Activated T-cell treated with anti-CD3 and anti-CD28 coated beads for 4 hours (primary cell): Measurements from ENCODE around the gene MBP.

Experiments used
- DNase-seq: peaks from one replicate; pipeline ENCODE4 v3.0.0-alpha.2; 2020

The MBP gene

GRCh38 chr18:77133835-77134496, 1.4 kb upstream of the MBP start:
- DNase-seq, result no peak

GRCh38 chr18:77133051-77133834, 660 bp upstream of the MBP start:
- DNase-seq, result no peak

DNA sequence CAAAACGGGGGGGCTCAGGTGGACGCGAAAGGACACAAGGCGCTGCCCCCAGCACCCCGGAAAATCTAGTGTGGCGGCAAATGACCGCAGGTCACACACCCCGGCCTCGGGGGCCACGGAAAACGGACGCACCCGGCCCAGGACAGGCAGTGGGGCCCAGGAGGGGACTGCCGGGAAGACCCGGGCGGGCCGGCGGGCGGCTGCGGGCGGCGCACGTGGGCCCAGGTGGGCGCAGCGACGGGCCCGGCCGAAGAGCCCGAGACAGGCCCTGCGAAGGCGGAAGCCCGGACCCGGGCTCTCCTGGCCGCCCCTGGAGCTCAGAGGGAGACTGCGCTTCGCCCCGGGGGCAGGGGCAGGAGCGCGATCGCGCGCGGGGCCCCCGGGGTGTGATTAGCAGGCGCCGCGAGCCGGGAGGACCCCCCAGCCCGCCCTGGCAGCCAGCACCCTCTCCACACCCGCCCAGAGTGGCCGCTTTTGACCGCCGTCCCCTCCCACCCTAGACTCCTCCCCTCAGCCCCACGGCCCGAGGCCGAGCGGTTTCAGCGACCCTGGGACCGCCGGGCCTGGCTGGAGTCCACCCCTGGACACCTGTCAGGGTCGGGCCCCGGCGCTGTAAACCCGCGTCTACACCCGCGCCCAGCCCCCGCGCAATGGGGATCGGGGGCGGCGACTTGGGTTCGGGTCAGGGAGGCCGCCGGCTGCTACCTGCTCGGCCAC, 773 bp downstream of the MBP start:
- no peak for DNase-seq

- DNase-seq, result peak; percentile 61
Measured at GRCh38 chr18:77131100-77131651, 1.4 kb downstream of the MBP start.

- DNase-seq, result no peak
Measured at GRCh38 chr18:77130229-77131099, 2.1 kb downstream of the MBP start.

- no peak for DNase-seq
Measured at GRCh38 chr18:77129150-77129551, 3.4 kb downstream of the MBP start.

- DNase-seq, result no peak
Measured at GRCh38 chr18:77127769-77128671, 4.6 kb downstream of the MBP start.

DNA sequence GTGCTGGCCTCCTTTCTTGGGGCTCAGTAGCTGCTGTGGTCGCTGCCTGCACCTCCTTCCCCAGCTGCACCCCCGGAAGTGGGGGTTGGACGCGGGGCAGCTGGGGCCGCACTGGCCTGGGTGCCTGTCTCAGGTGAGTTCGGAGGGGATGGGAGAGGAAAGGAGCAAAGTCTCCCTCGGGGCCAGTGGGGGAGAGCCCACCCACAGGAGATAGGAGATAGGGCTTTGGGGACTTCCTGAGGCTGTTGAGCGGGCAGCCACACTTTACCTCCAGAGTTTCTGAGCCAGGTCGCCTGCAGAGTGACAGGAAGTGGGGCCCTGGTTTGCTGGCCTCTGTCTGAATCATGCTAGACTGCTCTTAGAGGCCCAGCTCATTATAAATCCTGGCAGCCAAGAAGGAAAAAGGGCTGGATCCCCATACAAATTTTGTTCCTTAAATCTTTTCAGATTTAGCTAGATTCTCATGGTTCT, 8.1 kb downstream of the MBP start:
- DNase-seq, result no peak

- DNase-seq, result no peak
Measured at GRCh38 chr18:77123320-77124231, 9.0 kb downstream of the MBP start.

DNA sequence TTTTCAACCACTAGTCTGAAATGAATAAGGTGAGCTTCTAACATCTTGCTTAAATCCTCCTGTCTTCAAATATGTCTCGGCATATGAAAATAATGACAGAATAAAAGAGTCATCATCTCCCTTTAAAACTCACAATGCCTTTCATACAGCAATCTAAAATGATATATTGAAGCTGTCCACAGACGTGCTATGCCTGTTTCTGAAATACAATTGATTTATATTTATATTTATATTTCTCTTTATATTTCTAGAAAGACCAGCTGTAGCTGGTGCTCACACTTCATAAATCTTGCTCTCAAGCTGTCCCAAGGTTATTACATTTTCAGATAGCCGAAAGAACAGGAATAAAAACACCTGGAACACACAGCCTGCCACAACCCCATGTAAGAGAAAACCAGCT, 11.1 kb downstream of the MBP start:
- no peak for DNase-seq

DNA sequence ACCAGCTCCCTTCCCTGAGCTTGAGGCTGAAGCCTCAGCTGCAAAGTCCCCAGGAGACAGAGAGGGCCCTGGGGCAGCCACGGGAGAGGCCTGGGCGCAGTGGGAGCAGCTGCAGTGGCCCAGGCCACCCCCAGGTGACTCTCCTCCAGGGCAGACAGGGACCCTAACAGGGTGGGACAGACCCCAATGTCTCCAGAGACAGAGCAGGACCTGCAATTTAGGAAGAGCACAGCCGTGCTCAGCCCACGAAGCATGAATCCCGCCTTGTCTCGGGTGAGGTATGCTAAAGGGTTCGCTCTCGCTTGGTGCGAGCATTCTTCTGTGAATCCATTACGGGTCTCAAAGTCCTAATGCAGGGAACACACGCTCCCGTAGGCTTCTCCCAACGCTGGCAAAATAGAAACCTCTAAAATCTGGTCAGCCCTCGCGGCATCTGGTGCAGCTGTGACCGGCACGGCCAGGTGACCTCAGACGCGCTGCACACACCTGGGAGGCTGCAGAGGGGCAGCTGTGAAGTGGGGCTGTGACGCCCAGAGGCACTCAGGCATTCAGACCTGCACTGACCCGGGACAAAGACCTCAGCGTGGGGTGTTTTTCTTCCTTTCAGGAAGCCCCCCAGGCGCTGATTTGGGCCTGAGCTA, 12.6 kb downstream of the MBP start:
- no peak for DNase-seq

- no peak for DNase-seq
Measured at GRCh38 chr18:77119101-77119850, 13.3 kb downstream of the MBP start.

DNA sequence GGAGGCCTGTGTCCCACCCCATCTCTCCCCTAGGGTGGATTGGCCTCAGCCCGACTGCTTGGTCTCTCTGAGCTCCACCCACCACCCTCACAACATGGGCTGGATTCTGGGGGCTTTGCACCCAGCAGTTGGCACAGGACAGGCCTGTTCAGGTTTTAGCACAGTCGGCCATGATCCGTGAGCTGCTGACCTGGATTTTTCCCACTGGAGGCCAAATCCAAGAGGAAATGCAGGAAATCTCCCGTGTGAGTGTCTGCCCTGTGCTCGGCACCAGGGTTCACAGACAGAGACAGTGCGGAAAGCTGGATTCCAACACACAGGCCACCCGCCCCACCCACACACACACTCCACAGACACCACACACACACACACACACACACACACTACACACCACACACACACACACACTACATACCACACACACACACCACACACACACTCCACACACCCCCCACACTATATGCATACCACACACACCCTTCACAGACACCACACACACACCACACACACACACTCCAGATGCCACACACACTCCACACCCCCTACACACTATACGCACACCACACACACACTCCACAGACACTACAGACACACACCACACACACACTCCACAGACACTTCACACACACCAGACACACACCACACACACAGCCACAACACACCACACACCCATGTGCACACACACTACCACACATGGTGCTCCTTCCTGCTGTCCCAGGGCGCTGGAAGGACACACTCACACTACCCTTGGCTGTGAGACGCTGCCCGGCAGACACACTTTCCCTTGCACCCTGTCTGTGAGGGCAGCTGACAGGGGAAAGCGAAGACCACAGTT, 14.1 kb downstream of the MBP start:
- no peak for DNase-seq

DNA sequence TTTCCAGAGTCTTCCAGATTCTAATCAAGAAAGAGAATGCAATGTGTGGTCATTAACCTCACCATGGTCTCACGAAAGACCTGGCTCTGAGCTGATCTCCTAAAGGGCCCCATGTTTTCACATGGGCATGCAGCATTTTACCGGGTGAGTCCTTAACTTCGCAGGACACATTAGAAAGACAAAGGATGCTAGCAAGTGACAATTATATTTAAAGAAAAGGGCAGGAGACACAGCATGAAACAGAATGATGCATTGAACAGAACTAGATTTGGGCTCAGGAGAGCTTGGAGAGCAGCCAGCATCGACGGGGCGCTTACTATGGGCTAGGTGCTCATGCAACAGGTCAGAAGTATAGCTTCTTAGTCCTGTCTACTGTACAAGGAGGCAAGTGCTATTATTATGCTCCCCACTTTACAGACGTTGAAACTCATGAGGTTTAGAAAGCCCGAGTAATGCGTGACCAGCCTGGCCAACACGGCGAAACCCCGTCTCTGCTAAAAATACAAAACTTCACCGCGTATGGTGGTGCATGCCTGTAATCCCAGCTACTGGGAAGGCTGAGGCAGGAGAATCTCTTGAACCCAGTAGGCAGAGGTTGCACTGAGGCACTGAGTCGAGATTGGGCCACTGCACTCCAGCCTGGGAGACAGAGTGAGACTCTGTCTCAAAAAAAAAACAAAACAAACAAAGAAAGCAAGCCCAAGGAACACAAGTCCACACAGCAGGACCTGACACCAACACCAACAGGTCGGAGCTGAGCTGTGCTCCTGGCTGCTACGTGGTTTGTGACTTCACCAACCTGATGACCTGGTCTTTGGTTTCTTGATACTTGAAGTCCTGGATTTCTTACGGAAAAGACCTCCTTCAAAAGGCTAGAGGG, 16.1 kb downstream of the MBP start:
- no peak for DNase-seq

GRCh38 chr18:77115192-77115953, 17.2 kb downstream of the MBP start:
- no peak for DNase-seq
